ENCODE measurements around the gene ATG7.

Gene ATG7

DNA sequence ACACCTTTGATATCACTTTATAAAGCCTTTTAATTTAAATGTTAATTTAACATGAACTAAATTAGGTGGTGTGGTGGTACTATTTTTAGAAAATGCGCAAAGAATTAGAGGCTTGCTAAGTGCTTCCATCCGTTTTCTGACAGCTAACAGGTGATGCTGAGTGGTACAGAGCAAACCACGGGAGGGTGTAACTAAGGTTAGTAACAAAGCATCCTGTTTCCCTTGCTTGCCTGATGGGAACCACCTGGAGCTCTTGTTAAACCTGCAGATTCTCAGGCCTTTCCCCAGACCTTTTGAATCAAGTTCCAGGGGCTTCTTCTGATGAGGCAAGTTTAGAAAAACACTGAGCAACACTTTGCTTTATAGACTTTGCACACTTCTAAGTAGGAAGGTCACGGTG is 101.0 kb downstream of the ATG7 start:
- no peak for DNase-seq (ENCODE audit: low spot score)
- no peak for TF ChIP-seq CTCF (IDR thresholded peaks at IDR 0.05; ENCODE audit: extremely low read depth, missing control alignments)

DNA sequence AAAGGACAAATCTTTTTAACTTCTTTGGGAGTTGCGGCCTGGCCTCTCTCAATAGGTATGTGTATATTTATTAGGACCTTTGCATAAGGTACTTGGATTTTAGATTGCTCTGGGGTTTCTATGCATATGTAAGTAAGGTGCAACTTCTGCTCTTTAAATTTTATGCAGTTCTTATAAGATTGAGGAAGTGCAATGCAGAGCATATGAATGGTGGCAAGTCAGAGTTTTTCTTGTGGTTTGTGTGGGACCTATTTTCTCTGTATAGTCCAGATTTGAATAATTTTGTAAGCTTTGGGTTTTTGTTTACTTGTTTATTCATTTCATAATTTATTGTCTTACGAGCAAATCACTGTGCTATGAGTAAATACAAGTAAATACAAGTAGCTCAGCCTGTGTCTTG is 101.5 kb downstream of the ATG7 start:
- TF ChIP-seq CTCF (IDR thresholded peaks at IDR 0.05; ENCODE audit: extremely low read depth, missing control alignments), result no peak

DNA sequence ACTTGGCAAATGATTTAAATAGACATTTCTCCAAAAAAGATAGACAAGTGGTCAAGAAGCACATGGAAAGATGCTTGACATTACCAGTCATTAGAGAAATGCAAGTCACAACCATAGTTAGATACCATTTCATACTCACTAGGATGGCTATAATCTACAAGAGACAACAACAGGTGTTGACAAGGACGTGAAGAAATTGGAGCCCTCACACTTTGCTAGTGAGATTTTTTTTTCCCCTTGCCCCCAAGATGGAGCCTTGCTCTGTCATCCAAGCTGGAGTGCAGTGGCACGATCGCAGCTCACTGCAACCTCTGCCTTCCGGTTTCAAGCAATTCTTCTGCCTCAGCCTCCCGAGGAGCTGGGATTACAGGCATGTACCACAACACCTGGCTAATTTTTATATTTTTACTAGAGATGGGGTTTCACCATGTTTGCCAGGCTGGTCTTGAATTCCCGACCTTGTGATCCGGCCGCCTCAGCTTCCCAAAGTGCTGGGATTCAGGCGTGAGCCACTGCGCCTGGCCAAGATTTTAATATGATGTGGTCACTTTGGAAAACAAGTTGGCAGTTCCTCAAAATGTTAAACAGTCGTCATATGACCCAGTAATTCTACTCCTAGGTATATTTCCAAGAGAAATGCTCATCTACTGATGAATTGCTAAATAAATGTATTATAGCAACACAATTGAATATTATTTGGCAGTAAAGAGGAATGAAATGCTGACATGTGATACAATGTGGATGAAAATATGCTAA is 103.3 kb downstream of the ATG7 start:
- no peak for TF ChIP-seq CTCF (IDR thresholded peaks at IDR 0.05; ENCODE audit: extremely low read depth, missing control alignments)
- DNase-seq (ENCODE audit: low spot score), result no peak

More for the DNA sequence above, 101.5 kb downstream of the ATG7 start:
- no peak for DNase-seq (ENCODE audit: low spot score)

DNA sequence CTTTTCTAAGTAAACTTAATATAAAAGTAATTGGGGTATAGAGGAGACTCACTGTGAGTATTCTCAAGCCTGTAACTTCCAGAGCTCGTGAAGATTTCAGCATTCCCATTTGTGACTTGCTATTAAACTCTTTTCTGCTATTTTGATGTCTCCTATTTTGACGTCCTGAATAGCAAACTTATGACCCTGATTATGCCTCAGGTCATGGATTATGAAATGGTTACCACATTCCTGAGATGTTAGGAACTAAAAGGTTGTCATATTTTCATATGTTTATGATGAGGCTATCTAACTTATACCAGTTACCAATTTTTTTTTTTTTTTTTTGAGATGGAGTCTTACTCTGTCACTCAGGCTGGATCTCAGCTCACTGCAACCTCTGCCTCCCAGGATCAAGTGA is 105.5 kb downstream of the ATG7 start:
- TF ChIP-seq CTCF (IDR thresholded peaks at IDR 0.05; ENCODE audit: extremely low read depth, missing control alignments), result no peak
- DNase-seq (ENCODE audit: low spot score), result no peak

DNA sequence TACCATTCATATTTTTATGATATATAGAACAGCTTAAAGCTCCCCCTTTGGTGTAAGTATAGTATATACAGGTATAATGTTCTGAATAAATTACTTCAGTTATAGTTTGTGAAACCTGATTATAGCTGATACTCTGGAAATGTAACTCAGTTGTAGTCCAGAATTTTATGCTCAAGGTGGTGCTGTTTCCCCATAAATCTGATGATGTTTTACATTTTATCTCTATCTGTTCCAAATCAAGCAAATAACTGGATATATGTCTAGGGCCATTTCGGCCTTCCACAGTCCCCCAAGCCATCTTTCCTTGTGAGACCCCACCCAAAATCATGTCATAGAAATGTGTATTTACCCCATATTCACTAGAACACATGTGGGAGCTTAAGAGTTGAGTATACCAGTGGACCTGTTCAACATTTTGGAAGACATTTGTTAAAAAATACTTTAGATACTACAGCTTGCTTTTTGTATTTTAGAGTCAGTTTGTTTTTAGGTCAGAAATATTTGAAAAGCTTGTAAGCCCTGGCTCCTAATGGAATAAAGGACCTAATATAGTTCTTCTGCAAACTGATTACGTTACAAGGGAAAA is 107.1 kb downstream of the ATG7 start:
- peak; percentile 27 for DNase-seq (ENCODE audit: low spot score)
- TF ChIP-seq CTCF (IDR thresholded peaks at IDR 0.05; ENCODE audit: extremely low read depth, missing control alignments), result no peak

DNA sequence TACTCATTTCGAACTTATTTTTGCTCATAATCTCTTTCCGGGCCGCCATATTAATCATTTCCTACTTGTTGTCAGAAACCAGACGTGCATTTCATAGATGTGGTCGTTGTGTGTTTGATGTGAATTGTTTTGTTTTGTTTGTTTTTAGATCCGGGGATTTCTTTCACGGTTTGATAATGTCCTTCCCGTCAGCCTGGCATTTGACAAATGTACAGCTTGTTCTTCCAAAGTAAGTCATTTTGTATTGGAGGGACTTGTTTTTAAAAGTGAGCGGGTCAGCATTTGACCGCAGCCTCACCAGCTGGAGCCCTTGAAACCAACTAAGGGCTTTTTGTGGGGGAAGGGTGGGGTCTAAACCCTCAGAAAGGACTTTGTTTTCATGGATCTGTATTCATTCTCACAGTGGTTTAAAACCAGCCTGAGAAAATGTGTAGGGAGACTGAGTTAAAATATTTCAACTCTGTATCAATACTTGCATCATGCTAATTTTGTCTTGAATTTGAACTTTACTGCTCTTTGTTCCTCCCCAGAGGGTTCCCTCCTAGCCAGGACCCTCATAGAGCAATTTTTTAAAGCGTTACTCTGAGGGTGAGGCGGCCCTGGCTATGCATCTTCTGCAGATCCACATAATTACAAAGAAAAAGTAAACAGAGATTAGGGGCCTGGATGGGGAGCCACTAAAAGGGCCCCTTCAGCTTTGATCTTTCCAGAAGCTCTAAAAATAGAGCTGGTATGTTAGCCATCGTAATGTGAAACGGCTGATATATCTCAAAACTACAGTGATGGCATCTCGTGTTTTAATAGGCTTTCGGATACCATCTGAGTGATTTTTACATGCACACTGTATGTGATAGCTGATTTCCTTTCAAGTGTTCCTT is 107.9 kb downstream of the ATG7 start:
- no peak for TF ChIP-seq CTCF (IDR thresholded peaks at IDR 0.05; ENCODE audit: extremely low read depth, missing control alignments)
- no peak for DNase-seq (ENCODE audit: low spot score)

DNA sequence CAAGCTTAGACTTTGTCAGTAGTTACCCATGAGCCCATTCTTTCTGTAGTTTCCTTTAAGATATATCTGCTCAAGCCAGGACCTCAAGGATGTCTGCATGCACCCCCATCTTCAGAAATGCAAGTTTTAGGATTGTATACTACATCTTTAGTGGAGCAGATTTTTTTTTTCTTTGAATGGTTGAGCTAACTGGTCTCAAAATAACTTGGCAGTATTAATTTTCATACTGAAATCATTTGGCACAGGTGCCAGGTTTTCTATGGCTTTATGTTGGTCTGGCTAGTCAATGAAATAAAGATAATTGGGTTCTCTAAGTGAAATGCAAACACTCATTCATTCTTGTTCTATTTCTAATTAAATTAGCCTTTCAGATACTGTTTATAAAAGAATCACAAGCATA is 108.9 kb downstream of the ATG7 start:
- no peak for TF ChIP-seq CTCF (IDR thresholded peaks at IDR 0.05; ENCODE audit: extremely low read depth, missing control alignments)

More for the DNA sequence above, 108.9 kb downstream of the ATG7 start:
- DNase-seq (ENCODE audit: low spot score), result no peak
